K562 (cell line): Measurements from ENCODE around the gene MECP2. TPM values are rescaled to one million over a fixed set of nuclear protein-coding genes. Genes with fewer than 3 reads are reported as not detected.
"Not testable (repeated sequence)": the region's sequence is repeated elsewhere in the genome, so short reads cannot be mapped to it uniquely, and the experiment has no call there.

Experiments
- ATAC-seq: fragments of 200-7000 bp; cut with Tn5 transposase; 3 replicates; pipeline ENCODE4 v1.9.1; 2020; ENCODE audit warnings: moderate library complexity
- BruUV-seq: library from RNA; stranded (reverse); fragments of 400-500 nt; replicated peaks from 2 replicates; lab custom pipeline; 2021; lab: Mats Ljungman, UMichigan
- CTCF ChIA-PET: fragments of 300-600 bp; formaldehyde crosslinking; extraction: SDS; loops from one replicate; lab custom pipeline; 2021; ENCODE audit warnings: low intra/inter-chr PET ratio; lab: Yijun Ruan, JAX
- POLR2A ChIA-PET: fragments of 300-600, 350-650 bp; sonication (Branson Sonifier 250); formaldehyde crosslinking; extraction: SDS; loops from one replicate; lab custom pipeline; 2021; ENCODE audit warnings: antibody characterized with exemption, inconsistent platforms; lab: Yijun Ruan, JAX
- DNase-seq, 4 experiments: peaks; one replicate each; pipeline versions ENCODE4 v3.0.0 to v3.0.0-alpha.2; 2011 to 2018; ENCODE audit warnings: low spot score in 3 of 4, mixed read lengths in 3 of 4; ENCODE audit errors: extremely low read depth in 1 of 4
- FAIRE-seq: peaks from 2 replicates; lab custom pipeline; 2011; peaks lifted over from hg19 to GRCh38; lab: Jason Lieb, UNC
- H2AFZ ChIP-seq: 2 replicates; pipeline ENCODE4 v1.6.0; 2011; ENCODE audit warnings: low read depth, low read length, control low read depth, inconsistent platforms
- H3K27ac ChIP-seq: fragments of 200-600 bp; 3 replicates; pipeline ENCODE4 v1.8.0; 2011; ENCODE audit warnings: low read depth, mild to moderate bottlenecking, control low read depth, inconsistent platforms, low read length, moderate library complexity, mixed read lengths; ENCODE audit errors: extremely low read depth
- H3K27me3 ChIP-seq, 2 experiments: fragments of 300-600 bp in 1 of 2; 2 replicates in 1 of 2; 3 replicates in 1 of 2; pipeline versions ENCODE4 v1.6.0 to v1.8.0; 2011; ENCODE audit warnings: inconsistent platforms in 2 of 2, low read length in 2 of 2, mild to moderate bottlenecking in 1 of 2, mixed read lengths in 1 of 2, moderate library complexity in 1 of 2; ENCODE audit not compliant: control insufficient read depth in 2 of 2, insufficient read depth in 2 of 2
- H3K36me3 ChIP-seq: fragments of 300-600 bp; 3 replicates; pipeline ENCODE4 v1.8.0; 2011; ENCODE audit warnings: mild to moderate bottlenecking, low read length, inconsistent platforms; ENCODE audit not compliant: control insufficient read depth, insufficient read depth
- H3K4me1 ChIP-seq, 2 experiments: fragments of 200-600 bp in 1 of 2; replicated peaks in 1 of 2; 2 replicates in 1 of 2; 3 replicates in 1 of 2; pipeline versions ENCODE4 v1.5.1 to v1.8.0; 2011; ENCODE audit warnings: inconsistent platforms in 2 of 2, low read length in 2 of 2, mild to moderate bottlenecking in 1 of 2, mixed read lengths in 1 of 2, moderate library complexity in 1 of 2; ENCODE audit not compliant: control insufficient read depth in 2 of 2, insufficient read depth in 2 of 2
- H3K4me2 ChIP-seq: 2 replicates; pipeline ENCODE4 v1.6.1; 2011; ENCODE audit warnings: low read length, control low read depth, inconsistent platforms, mixed read lengths; ENCODE audit not compliant: insufficient read depth
- H3K4me3 ChIP-seq: fragments of 200-600 bp; sonication (generic), shearing (Covaris generic); 2 replicates; pipeline ENCODE4 v1.5.1; 2016; ENCODE audit warnings: control low read depth, inconsistent platforms
- H3K79me2 ChIP-seq: fragments of 200-600 bp; 3 replicates; pipeline ENCODE4 v1.8.0; 2011; ENCODE audit warnings: low read length, inconsistent platforms; ENCODE audit not compliant: control insufficient read depth, insufficient read depth
- H3K9ac ChIP-seq, 2 experiments: 2 replicates each; pipeline versions ENCODE4 v1.6.0 to v1.6.1; 2011; ENCODE audit warnings: low read depth in 2 of 2, low read length in 2 of 2, control low read depth in 1 of 2, inconsistent platforms in 1 of 2, mild to moderate bottlenecking in 1 of 2, mixed read lengths in 1 of 2; ENCODE audit not compliant: insufficient read depth in 1 of 2
- H3K9me1 ChIP-seq: one replicate; pipeline ENCODE4 v1.6.0; 2011; ENCODE audit warnings: inconsistent platforms, mild to moderate bottlenecking, low read length, moderate library complexity; ENCODE audit not compliant: control insufficient read depth, insufficient read depth
- H3K9me3 ChIP-seq: replicated peaks from 2 replicates; pipeline ENCODE4 v1.5.1; 2011; ENCODE audit warnings: low read depth, low read length, inconsistent platforms; ENCODE audit not compliant: control insufficient read depth, insufficient read depth
- H4K20me1 ChIP-seq: replicated peaks from 2 replicates; pipeline ENCODE4 v1.6.1; 2011; ENCODE audit warnings: low read length, inconsistent platforms, mixed read lengths; ENCODE audit not compliant: control insufficient read depth, insufficient read depth
- GTF2E2 ChIP-seq: fragments of 200-800 bp; sonication (Bioruptor generic); IDR thresholded peaks from 2 replicates; pipeline ENCODE4 v1.6.1; 2016; ENCODE audit warnings: missing genetic modification characterization, missing compliant biosample characterization
- ZKSCAN1 ChIP-seq: fragments of 150-350 bp; IDR thresholded peaks from 2 replicates; pipeline ENCODE4 v1.6.1; 2016; ENCODE audit warnings: low read depth, low read length
- WGBS: fragments of 100-300 bp; shearing (Covaris generic); methylation state at CpG from one replicate; pipeline ENCODE4 v1.1.6; 2016; ENCODE audit warnings: low coverage, mixed read lengths; ENCODE audit not compliant: insufficient coverage; ENCODE audit errors: missing lambda C conversion rate; 5-methylcytosine and 5-hydroxymethylcytosine counted together
- in situ Hi-C: fragments of 300-500 bp; cut with MboI; formaldehyde crosslinking; loops from 4 replicates; pipeline ENCODE4 v1.15.0; 2018; ENCODE audit warnings: inconsistent platforms, mixed read lengths
- intact Hi-C: fragments of 100-400 bp; cut with micrococcal nuclease; formaldehyde crosslinking; loops from 2 replicates; pipeline ENCODE4 v1.14.2; 2022
- polyA plus RNA-seq, 8 experiments: library from polyadenylated mRNA; depleted of rRNA in 4 of 8; stranded (reverse) in 5 of 8; unstranded in 3 of 8; fragments of >200 nt; fragmentation: Nextera tagmentation in 2 of 8; fragmentation: Illumina TruSeq in 1 of 8; extraction: Ambion mirVana in 2 of 8; extraction: Trizol in 1 of 8; gene quantifications; 2 replicates each; pipeline versions ENCODE4 v1.2.1 to v1.2.3, GENCODE V29; 2011 to 2014; ENCODE audit warnings: inconsistent platforms in 1 of 8, missing spikeins in 1 of 8
- total RNA-seq, 7 experiments: library from RNA; depleted of rRNA in 6 of 7; stranded (reverse); fragments of >200 nt in 6 of 7; fragmentation: Illumina TruSeq in 2 of 7; extraction: Trizol in 2 of 7; gene quantifications; 2 replicates each; pipeline versions ENCODE4 v1.2.1 to v1.2.3, GENCODE V29; 2011 to 2021; ENCODE audit warnings: low replicate concordance in 1 of 7

Gene MECP2
- total and polyA plus RNA-seq, 9 of the 15 experiments (the other 6 are each of a cell fraction or from before 2014, with no cell fraction given) = 2.1 to 50.9 (median 30.5) TPM

DNA sequence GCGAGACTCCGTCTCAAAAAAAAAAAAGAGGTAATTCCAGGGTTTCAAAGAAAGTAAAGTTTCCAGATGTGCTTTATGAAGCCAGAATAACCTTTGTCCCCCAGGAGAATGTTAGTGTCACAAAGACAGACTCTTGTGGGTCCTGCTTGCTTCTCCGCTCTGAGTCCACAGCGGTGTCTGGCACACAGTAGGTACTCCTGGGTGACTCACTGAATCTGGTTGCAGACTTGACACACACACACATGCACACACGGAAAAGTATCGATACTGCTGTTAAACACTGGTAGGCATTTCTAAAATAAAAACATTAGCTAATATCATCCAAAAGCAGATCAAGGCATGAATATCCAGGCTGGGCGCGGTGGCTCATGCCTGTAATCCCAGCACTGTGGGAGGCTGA, 102.0 kb downstream of the MECP2 start:
- no peaks in the 10 kb centered on the region for H3K9me3 ChIP-seq
- ChIA-PET POLR2A (interaction anchor here (1.1 to 1.3 kb wide), 2 partner anchors 18 to 23 kb away, joined by 4 to 5 read pairs; partner anchors contain the start of gene TMEM187), CTCF (no interaction called here)
- H3K9ac ChIP-seq = no peak overlapping the region
- no TSS peak for BruUV-seq
- 80% methylated on average over 6 of the region's 8 CpGs for WGBS
- H3K36me3 ChIP-seq = no peaks in the 10 kb centered on the region
- no peak overlapping the region for H3K4me3 ChIP-seq
- no peaks in the 10 kb centered on the region for H3K9me1 ChIP-seq
- H4K20me1 ChIP-seq = no peaks in the 10 kb centered on the region
- FAIRE-seq = no peak
- TF ChIP-seq GTF2E2 (no peak), ZKSCAN1 (peak; percentile 84)
- H2AFZ ChIP-seq = no peak overlapping the region
- H3K79me2 ChIP-seq = no peaks in the 10 kb centered on the region
- DNase-seq = no peak
- no peak overlapping the region for H3K4me2 ChIP-seq
- no peak overlapping the region for H3K27ac ChIP-seq
- H3K27me3 ChIP-seq = no peaks in the 10 kb centered on the region
- in situ Hi-C loops = no loop called here
- intact Hi-C loops = no loop called here
- peaks cover 0 to 12% of the 10 kb centered on the region in 2 experiments; a peak in 3 of 5 replicates for H3K4me1 ChIP-seq
- ATAC-seq = no peak

DNA sequence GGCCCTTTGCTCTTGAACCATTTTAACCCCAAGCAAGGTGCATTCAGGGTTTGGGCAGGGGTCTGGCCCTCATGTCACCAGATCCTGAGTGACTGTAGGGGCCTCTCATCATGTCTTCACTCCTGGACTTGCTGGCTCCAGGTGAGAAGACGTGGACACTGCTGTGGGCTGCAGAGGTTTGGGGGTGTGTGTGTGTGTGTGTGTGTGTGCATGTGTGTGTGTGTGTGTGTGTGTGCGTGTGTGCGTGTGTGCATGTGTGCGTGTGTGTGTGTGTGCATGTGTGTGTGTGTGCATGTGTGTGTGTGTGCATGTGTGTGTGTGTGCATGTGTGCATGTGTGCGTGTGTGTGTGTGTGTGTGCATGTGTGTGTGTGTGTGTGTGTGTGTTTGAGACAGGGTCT, 103.1 kb downstream of the MECP2 start:
- H4K20me1 ChIP-seq, H3K4me3 ChIP-seq, H3K9me3 ChIP-seq, FAIRE-seq, H3K27me3 ChIP-seq, intact Hi-C loops, in situ Hi-C loops, H3K9me1 ChIP-seq, H3K27ac ChIP-seq, H3K9ac ChIP-seq, ATAC-seq, POLR2A ChIA-PET, H3K36me3 ChIP-seq, CTCF ChIA-PET, H3K79me2 ChIP-seq, BruUV-seq, H3K4me2 ChIP-seq, H2AFZ ChIP-seq, DNase-seq: not testable (repeated sequence)
- peaks cover 0 to 14% of the 10 kb centered on the region in 2 experiments; a peak in 3 of 5 replicates for H3K4me1 ChIP-seq
- WGBS = 100% methylated on average over 1 of the region's 5 CpGs
